Astrocyte (in vitro differentiated cells and primary cell): ENCODE results near the gene CCR5AS.

Experiments
- CTCF ChIP-seq: IDR thresholded peaks from 2 replicates; pipeline ENCODE4 v1.5.1; 2011; ENCODE audit warnings: low read depth, mild to moderate bottlenecking, inconsistent platforms, low read length, moderate library complexity; ENCODE audit not compliant: insufficient read depth
- EZH2 ChIP-seq: IDR thresholded peaks from 2 replicates; pipeline ENCODE4 v1.6.1; 2012; ENCODE audit warnings: mild to moderate bottlenecking, low read length, inconsistent platforms; ENCODE audit not compliant: insufficient read depth

- TF ChIP-seq EZH2 (no peak), CTCF (no peak)
Measured at GRCh38 chr3:46370839-46371518, 35.9 kb downstream of the CCR5AS start, which contains the start of gene CCR5.
